ENCODE data around the gene LGALS4.
"Not testable (repeated sequence)": the region's sequence is repeated elsewhere in the genome, so short reads cannot be mapped to it uniquely, and the experiment has no call there.

LGALS4 gene

GRCh38 chr19:38812841-38813320 lies at the start of gene LGALS4:
Gene LGALS4 (minus strand): TSS chr19:38812945. CDS start chr19:38812886, 59 bp downstream.
- no peak for FAIRE-seq

GRCh38 chr19:38861368-38861767 lies 48.6 kb upstream of the LGALS4 start:
- FAIRE-seq = no peak

GRCh38 chr19:38859631-38860204 lies 47.0 kb upstream of the LGALS4 start:
- not testable (repeated sequence) for FAIRE-seq

GRCh38 chr19:38856813-38857212 lies 44.1 kb upstream of the LGALS4 start:
- no peak for FAIRE-seq

GRCh38 chr19:38855751-38856150 lies 43.0 kb upstream of the LGALS4 start:
- FAIRE-seq = not testable (repeated sequence)

- not testable (repeated sequence) for FAIRE-seq
Observed at GRCh38 chr19:38854961-38855360, 42.2 kb upstream of the LGALS4 start.

GRCh38 chr19:38853214-38853613 lies 40.5 kb upstream of the LGALS4 start:
- FAIRE-seq = no peak

- FAIRE-seq = no peak
Observed at GRCh38 chr19:38852231-38853044, 39.7 kb upstream of the LGALS4 start.

- FAIRE-seq = no peak
Observed at GRCh38 chr19:38851622-38852230, 39.0 kb upstream of the LGALS4 start.

GRCh38 chr19:38850976-38851621 lies 38.4 kb upstream of the LGALS4 start:
- FAIRE-seq = no peak

GRCh38 chr19:38850436-38850975 lies 37.8 kb upstream of the LGALS4 start:
- FAIRE-seq = peak; percentile 99

- FAIRE-seq = no peak
Observed at GRCh38 chr19:38849860-38850435, 37.2 kb upstream of the LGALS4 start, which contains the start of gene HNRNPL. Gene HNRNPL (minus strand): TSS chr19:38849986. CDS start chr19:38849966, 20 bp downstream.

GRCh38 chr19:38849147-38849859 lies 36.6 kb upstream of the LGALS4 start:
- FAIRE-seq = no peak

- FAIRE-seq = no peak
Observed at GRCh38 chr19:38848299-38849146, 35.8 kb upstream of the LGALS4 start.

- no peak for FAIRE-seq
Observed at GRCh38 chr19:38846097-38846496, 33.4 kb upstream of the LGALS4 start.

GRCh38 chr19:38845374-38846024 lies 32.8 kb upstream of the LGALS4 start:
- no peak for FAIRE-seq

GRCh38 chr19:38844093-38844686 lies 31.4 kb upstream of the LGALS4 start:
- no peak for FAIRE-seq

- FAIRE-seq = no peak
Observed at GRCh38 chr19:38843175-38843758, 30.5 kb upstream of the LGALS4 start.

GRCh38 chr19:38842439-38843174 lies 29.9 kb upstream of the LGALS4 start:
- no peak for FAIRE-seq
